ENCODE results near the gene OR2A12.
A peak's percentile ranks its signal among the peaks of the same experiment; 100 is the strongest.
"Not testable (repeated sequence)": the region's sequence is repeated elsewhere in the genome, so short reads cannot be mapped to it uniquely, and the experiment has no call there.

OR2A12 gene

GRCh38 chr7:144122876-144123275, 36.8 kb downstream of the OR2A12 start, which contains the start of gene OR2A14:
TSS of gene OR2A14 (plus strand) at chr7:144123176. CDS start at chr7:144129113, 5,937 bp downstream.
- DNase-seq, result no peak

- peak; percentile 73 for DNase-seq
These were observed 41.7 kb downstream of the OR2A12 start for GRCh38 chr7:144127714-144128334.

GRCh38 chr7:144129601-144130000, 43.5 kb downstream of the OR2A12 start:
- not testable (repeated sequence) for DNase-seq

- DNase-seq, result no peak
These were observed 44.7 kb downstream of the OR2A12 start for GRCh38 chr7:144130730-144131129.

GRCh38 chr7:144132262-144132661, 46.2 kb downstream of the OR2A12 start:
- no peak for DNase-seq

- DNase-seq, result no peak
These were observed 47.2 kb downstream of the OR2A12 start for GRCh38 chr7:144133307-144133706.

- DNase-seq, result no peak
These were observed 48.0 kb downstream of the OR2A12 start for GRCh38 chr7:144134116-144134515.

GRCh38 chr7:144137501-144137900, 51.4 kb downstream of the OR2A12 start:
- DNase-seq, result no peak

GRCh38 chr7:144142187-144142586, 56.1 kb downstream of the OR2A12 start:
- no peak for DNase-seq

- no peak for DNase-seq
These were observed 58.3 kb downstream of the OR2A12 start for GRCh38 chr7:144144426-144144825.

GRCh38 chr7:144148224-144148827, 62.2 kb downstream of the OR2A12 start:
- no peak for DNase-seq
